Loucy (cell line): ENCODE results near the gene CIAPIN1.

Experiments used
- EZH2phosphoT487 ChIP-seq: fragments of 200-600 bp; IDR thresholded peaks from 2 replicates; pipeline ENCODE4 v1.6.1; 2018; ENCODE audit warnings: antibody characterized with exemption, mild to moderate bottlenecking, moderate library complexity, borderline replicate concordance
- TF ChIP-seq, protein P1 (sequence below): fragments of 200-600 bp; sonication (generic); conservative IDR thresholded peaks from 2 replicates; pipeline ENCODE4 v1.5.1; 2014; ENCODE audit warnings: mild to moderate bottlenecking, antibody characterized with exemption, low read length

DNA sequence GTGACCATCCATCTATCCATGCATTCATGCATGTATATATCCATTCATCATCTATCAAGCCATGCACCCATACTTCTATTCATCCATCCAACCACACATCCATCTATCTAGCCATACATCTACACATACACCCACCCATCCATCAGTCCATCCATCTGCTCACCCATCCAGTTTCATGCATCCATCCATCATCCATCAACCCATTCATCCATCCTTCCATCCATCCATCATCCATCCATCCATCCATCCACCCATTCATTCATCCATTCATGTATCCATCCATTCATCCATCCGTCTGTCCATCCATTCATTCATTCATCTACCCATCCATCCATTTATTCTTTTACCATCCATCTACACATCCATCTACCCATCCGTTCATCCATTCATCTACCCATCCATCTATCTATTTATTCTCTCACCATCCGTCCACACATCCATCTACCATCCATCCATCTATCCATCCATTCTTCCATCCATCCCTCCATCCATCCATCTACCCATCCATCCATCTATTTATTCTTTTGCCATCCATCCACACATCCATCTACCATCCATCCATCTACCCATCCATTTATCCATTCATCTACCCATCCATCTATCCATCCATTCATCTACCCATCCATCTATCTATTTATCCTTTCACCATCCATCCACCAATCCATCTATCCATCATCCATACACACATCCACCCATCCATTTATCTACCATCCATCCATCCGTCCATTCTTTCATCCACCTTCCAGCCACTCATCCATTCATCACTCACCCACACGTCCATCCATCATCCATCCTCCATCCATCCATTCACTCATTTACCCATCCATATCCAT, 39.4 kb downstream of the CIAPIN1 start:
- TF ChIP-seq, protein P1, sequence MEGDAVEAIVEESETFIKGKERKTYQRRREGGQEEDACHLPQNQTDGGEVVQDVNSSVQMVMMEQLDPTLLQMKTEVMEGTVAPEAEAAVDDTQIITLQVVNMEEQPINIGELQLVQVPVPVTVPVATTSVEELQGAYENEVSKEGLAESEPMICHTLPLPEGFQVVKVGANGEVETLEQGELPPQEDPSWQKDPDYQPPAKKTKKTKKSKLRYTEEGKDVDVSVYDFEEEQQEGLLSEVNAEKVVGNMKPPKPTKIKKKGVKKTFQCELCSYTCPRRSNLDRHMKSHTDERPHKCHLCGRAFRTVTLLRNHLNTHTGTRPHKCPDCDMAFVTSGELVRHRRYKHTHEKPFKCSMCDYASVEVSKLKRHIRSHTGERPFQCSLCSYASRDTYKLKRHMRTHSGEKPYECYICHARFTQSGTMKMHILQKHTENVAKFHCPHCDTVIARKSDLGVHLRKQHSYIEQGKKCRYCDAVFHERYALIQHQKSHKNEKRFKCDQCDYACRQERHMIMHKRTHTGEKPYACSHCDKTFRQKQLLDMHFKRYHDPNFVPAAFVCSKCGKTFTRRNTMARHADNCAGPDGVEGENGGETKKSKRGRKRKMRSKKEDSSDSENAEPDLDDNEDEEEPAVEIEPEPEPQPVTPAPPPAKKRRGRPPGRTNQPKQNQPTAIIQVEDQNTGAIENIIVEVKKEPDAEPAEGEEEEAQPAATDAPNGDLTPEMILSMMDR = no peak
- no peak for TF ChIP-seq EZH2phosphoT487
